PC-3 (cell line): ENCODE results near the gene CELF2. TPM values are rescaled to one million over a fixed set of nuclear protein-coding genes. Genes with fewer than 3 reads are reported as not detected.

ENCODE experiments used
- ATAC-seq: fragments of 200-7000 bp; cut with Tn5 transposase; 2 replicates; pipeline ENCODE4 v1.9.1; 2020; ENCODE audit warnings: mild to moderate bottlenecking, moderate library complexity
- BruUV-seq: library from RNA; stranded (reverse); fragments of 400-500 nt; replicated peaks from 2 replicates; lab custom pipeline; 2021; lab: Mats Ljungman, UMichigan
- CTCF ChIA-PET: fragments of 300-600 bp; sonication (Branson Sonifier 250); formaldehyde crosslinking; loops from one replicate; lab custom pipeline; 2022; ENCODE audit warnings: antibody characterized with exemption; lab: Charles Lee
- POLR2A ChIA-PET: fragments of 300-600 bp; sonication (Branson Sonifier 250); formaldehyde crosslinking; loops from one replicate; lab custom pipeline; 2022; ENCODE audit warnings: antibody characterized with exemption; ENCODE audit not compliant: unreplicated experiment; lab: Charles Lee
- DNase-seq: peaks from one replicate; pipeline ENCODE4 v3.0.0-alpha.2; 2015
- H2AFZ ChIP-seq: fragments of 300-600 bp; sonication (generic); 2 replicates; pipeline ENCODE4 v1.6.0; 2016; ENCODE audit warnings: antibody characterized with exemption, low read length
- H3F3A ChIP-seq: fragments of 300-600 bp; sonication (generic); one replicate; pipeline ENCODE4 v1.6.0; 2017; ENCODE audit warnings: antibody characterized with exemption, low read length, control low read depth, mild to moderate bottlenecking; ENCODE audit not compliant: unreplicated experiment
- H3K27ac ChIP-seq: fragments of 300-600 bp; sonication (generic); 2 replicates; pipeline ENCODE4 v1.5.1; 2016; ENCODE audit warnings: mild to moderate bottlenecking, low read length
- H3K27me3 ChIP-seq: fragments of 300-600 bp; sonication (generic); 2 replicates; pipeline ENCODE4 v1.6.1; 2016; ENCODE audit warnings: low read length, mixed read lengths
- H3K36me3 ChIP-seq: fragments of 300-600 bp; sonication (generic); 2 replicates; pipeline ENCODE4 v1.6.1; 2016; ENCODE audit warnings: low read depth, mixed run types, low read length, mixed read lengths
- H3K4me1 ChIP-seq: fragments of 300-600 bp; sonication (generic); 2 replicates; pipeline ENCODE4 v1.5.1; 2016; ENCODE audit warnings: low read length; ENCODE audit not compliant: insufficient read depth
- H3K4me2 ChIP-seq: fragments of 300-600 bp; sonication (generic); 2 replicates; pipeline ENCODE4 v1.6.0; 2016; ENCODE audit warnings: low read length
- H3K4me3 ChIP-seq: fragments of 300-600 bp; sonication (generic); 2 replicates; pipeline ENCODE4 v1.5.1; 2016; ENCODE audit warnings: mild to moderate bottlenecking, low read length, mixed read lengths
- H3K79me2 ChIP-seq: fragments of 300-600 bp; sonication (generic); 2 replicates; pipeline ENCODE4 v1.6.1; 2017; ENCODE audit warnings: low read length, mixed read lengths
- H3K9ac ChIP-seq: fragments of 300-600 bp; sonication (generic); 2 replicates; pipeline ENCODE4 v1.6.0; 2016; ENCODE audit warnings: mild to moderate bottlenecking, low read length
- H3K9me2 ChIP-seq: fragments of 300-600 bp; sonication (generic); replicated peaks from 2 replicates; pipeline ENCODE4 v1.6.1; 2016; ENCODE audit warnings: mixed run types, low read length, mixed read lengths
- H3K9me3 ChIP-seq: fragments of 300-600 bp; sonication (generic); 2 replicates; pipeline ENCODE4 v1.6.1; 2016; ENCODE audit warnings: low read length, mixed read lengths
- H4K20me1 ChIP-seq: fragments of 300-600 bp; sonication (generic); 2 replicates; pipeline ENCODE4 v1.6.1; 2016; ENCODE audit warnings: low read length, mixed read lengths
- EZH2 ChIP-seq: fragments of 300-600 bp; sonication (generic); IDR thresholded peaks from one replicate; pipeline ENCODE4 v1.6.1; 2017; ENCODE audit warnings: antibody characterized with exemption, mild to moderate bottlenecking, low read length; ENCODE audit not compliant: unreplicated experiment
- EZH2phosphoT487 ChIP-seq: fragments of 300-600 bp; sonication (generic); IDR thresholded peaks from 2 replicates; pipeline ENCODE4 v1.6.1; 2018; ENCODE audit warnings: mild to moderate bottlenecking, antibody characterized with exemption, low read length, borderline replicate concordance
- intact Hi-C: fragments of 100-400 bp; cut with micrococcal nuclease; formaldehyde crosslinking; loops from 2 replicates; pipeline ENCODE4 v1.9.0; 2023
- total RNA-seq: library from RNA; depleted of rRNA; stranded (reverse); fragments of >200 nt; gene quantifications from 2 replicates; pipeline ENCODE4 v1.2.3, GENCODE V29; 2014
- TF ChIP-seq, protein P1 (sequence below): fragments of 300-600 bp; sonication (generic); conservative IDR thresholded peaks from 2 replicates; pipeline ENCODE4 v1.5.1; 2017; ENCODE audit warnings: antibody characterized with exemption, low read depth, mild to moderate bottlenecking, low read length

Gene CELF2
- total RNA-seq, 1 experiment from 2014 or later = not detected

DNA sequence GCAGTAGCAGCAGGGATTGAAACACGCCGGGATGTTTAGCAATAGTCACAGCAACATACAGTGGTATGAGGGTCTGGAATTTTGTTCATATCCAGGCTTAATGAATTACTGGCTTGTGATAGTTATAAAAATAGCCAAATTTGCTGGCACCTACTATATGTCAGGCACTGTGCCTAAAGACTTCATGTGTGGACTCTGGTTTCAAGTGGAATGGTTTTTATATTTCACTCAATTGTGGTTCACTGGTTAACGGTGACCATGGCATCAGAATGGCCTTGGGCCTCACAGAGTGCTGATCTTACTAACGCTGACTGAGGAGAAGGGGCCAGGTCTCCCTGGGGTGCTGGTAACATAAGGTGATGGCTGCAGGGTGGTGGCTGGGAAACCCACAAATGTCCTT lies 55.7 kb downstream of the CELF2 start:
- CTCF ChIA-PET = no interaction called here
- POLR2A ChIA-PET = no interaction called here
- no TSS peak for BruUV-seq
- no peaks in the 10 kb centered on the region for H3K4me1 ChIP-seq
- no peaks in the 10 kb centered on the region for H3K9me3 ChIP-seq
- no peak overlapping the region for H3K27ac ChIP-seq
- intact Hi-C loops = no loop called here
- TF ChIP-seq EZH2phosphoT487 (no peak), EZH2 (no peak)
- TF ChIP-seq, protein P1, sequence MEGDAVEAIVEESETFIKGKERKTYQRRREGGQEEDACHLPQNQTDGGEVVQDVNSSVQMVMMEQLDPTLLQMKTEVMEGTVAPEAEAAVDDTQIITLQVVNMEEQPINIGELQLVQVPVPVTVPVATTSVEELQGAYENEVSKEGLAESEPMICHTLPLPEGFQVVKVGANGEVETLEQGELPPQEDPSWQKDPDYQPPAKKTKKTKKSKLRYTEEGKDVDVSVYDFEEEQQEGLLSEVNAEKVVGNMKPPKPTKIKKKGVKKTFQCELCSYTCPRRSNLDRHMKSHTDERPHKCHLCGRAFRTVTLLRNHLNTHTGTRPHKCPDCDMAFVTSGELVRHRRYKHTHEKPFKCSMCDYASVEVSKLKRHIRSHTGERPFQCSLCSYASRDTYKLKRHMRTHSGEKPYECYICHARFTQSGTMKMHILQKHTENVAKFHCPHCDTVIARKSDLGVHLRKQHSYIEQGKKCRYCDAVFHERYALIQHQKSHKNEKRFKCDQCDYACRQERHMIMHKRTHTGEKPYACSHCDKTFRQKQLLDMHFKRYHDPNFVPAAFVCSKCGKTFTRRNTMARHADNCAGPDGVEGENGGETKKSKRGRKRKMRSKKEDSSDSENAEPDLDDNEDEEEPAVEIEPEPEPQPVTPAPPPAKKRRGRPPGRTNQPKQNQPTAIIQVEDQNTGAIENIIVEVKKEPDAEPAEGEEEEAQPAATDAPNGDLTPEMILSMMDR = no peak
- H2AFZ ChIP-seq = no peak overlapping the region
- no peaks in the 10 kb centered on the region for H3K79me2 ChIP-seq
- no peaks in the 10 kb centered on the region for H3F3A ChIP-seq
- H3K4me2 ChIP-seq = no peak overlapping the region
- no peaks in the 10 kb centered on the region for H3K27me3 ChIP-seq
- no peak overlapping the region for H3K4me3 ChIP-seq
- ATAC-seq (no peak), DNase-seq (no peak)
- no peak overlapping the region for H3K9ac ChIP-seq
- H3K36me3 ChIP-seq = no peaks in the 10 kb centered on the region
- H4K20me1 ChIP-seq = no peaks in the 10 kb centered on the region
- no peaks in the 10 kb centered on the region for H3K9me2 ChIP-seq

DNA sequence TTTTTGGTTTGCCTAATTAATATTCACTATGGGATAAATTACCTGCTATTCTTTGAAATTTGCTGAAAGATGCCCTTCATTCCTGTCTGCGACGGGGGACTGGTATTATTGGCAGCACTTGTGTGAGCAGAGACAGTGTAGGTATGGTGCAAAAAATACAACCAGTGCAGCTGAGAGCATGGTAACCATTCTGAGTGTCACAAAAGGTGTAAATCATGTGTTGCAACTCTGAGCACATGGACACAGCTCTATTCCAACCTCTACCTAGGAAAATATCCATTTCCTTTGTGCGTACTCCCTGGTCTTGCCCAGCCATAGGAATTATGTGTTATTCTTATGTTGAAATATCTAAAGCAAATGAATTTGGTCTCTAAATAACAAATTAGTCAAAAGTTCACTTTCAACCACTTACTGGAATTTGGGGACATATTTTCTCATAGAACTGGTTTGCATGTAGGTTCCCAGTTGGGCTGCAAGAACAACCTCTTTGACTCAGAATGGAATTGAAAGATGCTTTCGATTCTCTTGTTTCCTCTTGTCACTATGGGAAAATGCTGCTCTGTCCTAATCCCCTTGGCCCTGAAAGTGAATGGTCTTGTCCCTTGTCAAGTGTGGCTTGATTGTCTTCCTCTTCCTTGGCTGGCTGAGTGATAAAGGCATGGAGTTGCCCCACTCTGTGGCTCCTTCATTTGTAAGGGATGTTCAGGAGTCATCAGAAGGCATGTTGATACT lies 57.0 kb downstream of the CELF2 start:
- Histone ChIP-seq H3K36me3 (no peaks in the 10 kb centered on the region), H3K4me3 (no peak overlapping the region), H3K27me3 (no peaks in the 10 kb centered on the region), H3K4me1 (no peaks in the 10 kb centered on the region), H3K79me2 (no peaks in the 10 kb centered on the region), H3K9ac (no peak overlapping the region), H3K9me2 (no peaks in the 10 kb centered on the region), H4K20me1 (no peaks in the 10 kb centered on the region), H3K9me3 (no peaks in the 10 kb centered on the region), H2AFZ (no peak overlapping the region), H3K4me2 (no peak overlapping the region), H3K27ac (no peak overlapping the region), H3F3A (no peaks in the 10 kb centered on the region)
- ATAC-seq = no peak
- no peak for DNase-seq
- intact Hi-C loops = no loop called here
- TF ChIP-seq EZH2phosphoT487 = no peak
- TF ChIP-seq EZH2 = no peak
- TF ChIP-seq, protein P1 = no peak
- POLR2A ChIA-PET = no interaction called here
- CTCF ChIA-PET = no interaction called here
- BruUV-seq = no TSS peak

DNA sequence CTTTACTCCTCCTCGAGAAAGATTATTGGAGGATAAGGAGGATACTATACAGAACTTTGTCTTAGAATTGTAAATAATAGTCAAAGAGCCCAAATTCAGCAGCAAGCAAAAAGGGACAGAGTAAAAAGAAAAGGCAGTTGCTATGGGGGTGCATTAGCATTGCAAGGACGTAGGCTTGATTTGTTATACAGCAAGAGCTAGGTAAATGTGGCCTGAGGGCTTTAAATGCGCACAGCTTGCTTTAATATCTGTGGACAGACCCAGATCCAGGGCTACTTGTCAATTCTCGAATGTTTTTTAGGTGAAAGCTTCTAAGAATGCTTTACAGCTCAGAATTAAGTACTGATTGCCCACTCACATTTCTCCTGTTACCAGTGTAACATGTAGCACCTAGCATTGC lies 58.5 kb downstream of the CELF2 start:
- BruUV-seq = no TSS peak
- no peaks in the 10 kb centered on the region for H3K9me2 ChIP-seq
- no peak for ATAC-seq
- H3K4me3 ChIP-seq = no peak overlapping the region
- no peak overlapping the region for H3K9ac ChIP-seq
- H3K9me3 ChIP-seq = no peaks in the 10 kb centered on the region
- H2AFZ ChIP-seq = no peak overlapping the region
- ChIA-PET POLR2A (no interaction called here), CTCF (no interaction called here)
- no peaks in the 10 kb centered on the region for H4K20me1 ChIP-seq
- intact Hi-C loops = no loop called here
- H3K79me2 ChIP-seq = no peaks in the 10 kb centered on the region
- H3K27ac ChIP-seq = no peak overlapping the region
- H3K4me2 ChIP-seq = no peak overlapping the region
- no peaks in the 10 kb centered on the region for H3K36me3 ChIP-seq
- no peaks in the 10 kb centered on the region for H3K4me1 ChIP-seq
- no peaks in the 10 kb centered on the region for H3K27me3 ChIP-seq
- no peak for DNase-seq
- H3F3A ChIP-seq = no peaks in the 10 kb centered on the region
- TF ChIP-seq, protein P1 = no peak
- TF ChIP-seq EZH2phosphoT487 = no peak
- TF ChIP-seq EZH2 = no peak
